Measurements from ENCODE around the gene ADGRL3.

The ADGRL3 gene

GRCh38 chr4:61661960-61662359, 461.8 kb downstream of the ADGRL3 start:
- DNase-seq (ENCODE audit: low spot score) = no peak
- in situ Hi-C loops (cut with MboI; ENCODE audit: low pct_unique_long_range_greater_than_20kb, low sequenced_read_pairs, unreplicated experiment) = no loop called here
- no peak for TF ChIP-seq CTCF (IDR thresholded peaks at IDR 0.05; ENCODE audit: extremely low read depth, insufficient read depth, missing control alignments)

- in situ Hi-C loops (cut with MboI; ENCODE audit: low pct_unique_long_range_greater_than_20kb, low sequenced_read_pairs, unreplicated experiment) = no loop called here
- TF ChIP-seq CTCF (IDR thresholded peaks at IDR 0.05; ENCODE audit: extremely low read depth, insufficient read depth, missing control alignments) = no peak
- DNase-seq (ENCODE audit: low spot score) = no peak
Measured at GRCh38 chr4:61662362-61662761, 462.2 kb downstream of the ADGRL3 start.

GRCh38 chr4:61663310-61663709, 463.2 kb downstream of the ADGRL3 start:
- DNase-seq (ENCODE audit: low spot score) = no peak
- no peak for TF ChIP-seq CTCF (IDR thresholded peaks at IDR 0.05; ENCODE audit: extremely low read depth, insufficient read depth, missing control alignments)
- in situ Hi-C loops (cut with MboI; ENCODE audit: low pct_unique_long_range_greater_than_20kb, low sequenced_read_pairs, unreplicated experiment) = no loop called here

GRCh38 chr4:61665649-61666048, 465.5 kb downstream of the ADGRL3 start:
- DNase-seq (ENCODE audit: low spot score) = no peak
- in situ Hi-C loops (cut with MboI; ENCODE audit: low pct_unique_long_range_greater_than_20kb, low sequenced_read_pairs, unreplicated experiment) = no loop called here
- no peak for TF ChIP-seq CTCF (IDR thresholded peaks at IDR 0.05; ENCODE audit: extremely low read depth, insufficient read depth, missing control alignments)

GRCh38 chr4:61666244-61666643, 466.1 kb downstream of the ADGRL3 start:
- TF ChIP-seq CTCF (IDR thresholded peaks at IDR 0.05; ENCODE audit: extremely low read depth, insufficient read depth, missing control alignments) = no peak
- in situ Hi-C loops (cut with MboI; ENCODE audit: low pct_unique_long_range_greater_than_20kb, low sequenced_read_pairs, unreplicated experiment) = no loop called here
- no peak for DNase-seq (ENCODE audit: low spot score)

GRCh38 chr4:61671599-61671998, 471.5 kb downstream of the ADGRL3 start:
- TF ChIP-seq CTCF (IDR thresholded peaks at IDR 0.05; ENCODE audit: extremely low read depth, insufficient read depth, missing control alignments) = no peak
- DNase-seq (ENCODE audit: low spot score) = no peak
- in situ Hi-C loops (cut with MboI; ENCODE audit: low pct_unique_long_range_greater_than_20kb, low sequenced_read_pairs, unreplicated experiment) = no loop called here

GRCh38 chr4:61675464-61675863, 475.3 kb downstream of the ADGRL3 start:
- in situ Hi-C loops (cut with MboI; ENCODE audit: low pct_unique_long_range_greater_than_20kb, low sequenced_read_pairs, unreplicated experiment) = no loop called here
- no peak for DNase-seq (ENCODE audit: low spot score)
- TF ChIP-seq CTCF (IDR thresholded peaks at IDR 0.05; ENCODE audit: extremely low read depth, insufficient read depth, missing control alignments) = no peak
